Heart right ventricle (tissue), 16 donors: ENCODE data around the gene POLRMT. TPM values are rescaled to one million over a fixed set of nuclear protein-coding genes. Genes with fewer than 3 reads are reported as not detected.
"Not testable (repeated sequence)": the region's sequence is repeated elsewhere in the genome, so short reads cannot be mapped to it uniquely, and the experiment has no call there.

Source experiments
- ATAC-seq, 8 donors: fragments of 200-7000 bp; cut with Tn5 transposase; one replicate each; pipeline ENCODE4 v1.9.1; 2020; ENCODE audit warnings: mild to moderate bottlenecking in 8 of 8, moderate library complexity in 8 of 8, moderate number of reproducible peaks in 1 of 8
- DNase-seq, 2 donors: peaks; one replicate each; pipeline ENCODE4 v3.0.0-alpha.2; 2020
- H3K27ac ChIP-seq, 10 donors: fragments of 200-600 bp; sonication (generic) in 2 of 10; one replicate each; pipeline versions ENCODE4 v1.5.0 to v1.8.0; 2020 to 2022; ENCODE audit warnings: mild to moderate bottlenecking in 3 of 10
- H3K27me3 ChIP-seq, 7 donors: fragments of 200-600 bp; one replicate each; pipeline ENCODE4 v1.8.0; 2021 to 2022; ENCODE audit warnings: mild to moderate bottlenecking in 2 of 7
- H3K36me3 ChIP-seq, 9 donors: fragments of 200-600 bp; sonication (generic) in 1 of 9; one replicate each; pipeline versions ENCODE4 v1.5.0 to v1.8.0; 2020 to 2022; ENCODE audit warnings: mild to moderate bottlenecking in 2 of 9
- H3K4me1 ChIP-seq, 9 donors: fragments of 200-600 bp; sonication (generic) in 1 of 9; one replicate each; pipeline versions ENCODE4 v1.5.0 to v1.8.0; 2020 to 2022; ENCODE audit warnings: mild to moderate bottlenecking in 4 of 9
- H3K4me3 ChIP-seq, 10 donors: fragments of 200-600 bp; sonication (generic) in 2 of 10; one replicate each; pipeline versions ENCODE4 v1.5.0 to v1.8.0; 2020 to 2022; ENCODE audit warnings: mild to moderate bottlenecking in 7 of 10, moderate library complexity in 2 of 10
- H3K9me3 ChIP-seq, 11 donors: fragments of 200-600 bp in 10 of 11; sonication (generic) in 2 of 11; one replicate each; pipeline versions ENCODE4 v1.5.0 to v1.8.0; 2013 to 2022; ENCODE audit warnings: mild to moderate bottlenecking in 2 of 11, control low read depth in 1 of 11, moderate library complexity in 1 of 11
- WGBS, 2 donors: extraction: QIAGEN DNeasy Blood & Tissue Kit; methylation state at CpG; one replicate each; pipeline ENCODE4 v1.1.7; 2013; ENCODE audit warnings: inconsistent platforms in 1 of 2; 5-methylcytosine and 5-hydroxymethylcytosine counted together
- intact Hi-C, 10 donors: fragments of 100-400 bp; cut with DNase I; formaldehyde crosslinking; loops; one replicate each; pipeline versions ENCODE4 v1.11.1 to v1.14.2; 2022
- polyA plus RNA-seq, 2 donors: library from polyadenylated mRNA; stranded (reverse); fragments of 200-250 nt; gene quantifications; one replicate each; pipeline ENCODE4 v1.2.3, GENCODE V29; 2013
- total RNA-seq, 10 donors: library from RNA; stranded (reverse); fragmentation: NEBNext Ultra II Directional in 3 of 10; extraction: Animal tissue kit (Norgen Biotek cat#: 25700) in 3 of 10; gene quantifications; one replicate each; pipeline versions ENCODE4 v1.2.1 to v1.2.4, GENCODE V29; 2021 to 2023
- TF ChIP-seq, protein P1 (sequence below), 9 donors: fragments of 200-600 bp; sonication (generic) in 2 of 9; IDR thresholded peaks; one replicate each; pipeline versions ENCODE4 v1.5.0 to v1.8.0; 2021 to 2022; ENCODE audit warnings: antibody characterized with exemption in 9 of 9, mild to moderate bottlenecking in 5 of 9, moderate library complexity in 1 of 9
- donor health status: Arrhythmogenic right ventricular cardiomyopathy.
- donor health status: ischemic (EF 13 %, LVEDD 7.1; RV severe dilation, severe dysfunction).
- donor health status: healthy with polysubstance abuse.
- donor health status: DM: no; HTN: yes; CAD: no.
- donor health status: DM: no; HTN: no; CAD: no.
- donor health status: ischemic (EF 25% LVEDD 6.9; RV normal size, moderate dysfunction).
- donor health status: ischemic (EF 25% LVEDD 5.7; RV mildly dilated, moderate dysfunction).
- donor health status: healthy.
- donor health status: DM: yes; HTN: yes; CAD: no.
- donor health status: Ischemic cardiomyopathy.
- donor health status: ischemic (EF 35%, LVEDD 5.7; RV mildly dilated, moderate dysfunction).
- donor health status: nonischemic (EF 11% LVEDD 7.7; RV severe dilation, severe dysfunction).
- donor health status: DM: yes; HTN: yes; CAD: no.
- donor health status: PGD.
- donor health status: ischemic (EF 29% LVEDD 5.4; RV normal size, mild dysfunction).
- donor health status: nonischemic (EF 23%, LVEDD 6.1; RV moderate dilation, normal function).

POLRMT gene
- total and polyA plus RNA-seq, 12 donors: 37.2 to 159 (median 45.3) TPM

GRCh38 chr19:604355-604754 lies 29.0 kb downstream of the POLRMT start:
- Histone ChIP-seq H3K27me3 (no peaks in the 10 kb centered on the region), H3K4me3 (no peak overlapping the region), H3K27ac (no peak overlapping the region), H3K36me3 (no peaks in the 10 kb centered on the region), H3K9me3 (peaks cover 0 to 5% (median 0%) of the 10 kb centered on the region in 11 donors), H3K4me1 (peaks cover 0 to 10% (median 5%) of the 10 kb centered on the region in 9 donors)
- DNase-seq (no peak), ATAC-seq (no peak)
- TF ChIP-seq, protein P1, sequence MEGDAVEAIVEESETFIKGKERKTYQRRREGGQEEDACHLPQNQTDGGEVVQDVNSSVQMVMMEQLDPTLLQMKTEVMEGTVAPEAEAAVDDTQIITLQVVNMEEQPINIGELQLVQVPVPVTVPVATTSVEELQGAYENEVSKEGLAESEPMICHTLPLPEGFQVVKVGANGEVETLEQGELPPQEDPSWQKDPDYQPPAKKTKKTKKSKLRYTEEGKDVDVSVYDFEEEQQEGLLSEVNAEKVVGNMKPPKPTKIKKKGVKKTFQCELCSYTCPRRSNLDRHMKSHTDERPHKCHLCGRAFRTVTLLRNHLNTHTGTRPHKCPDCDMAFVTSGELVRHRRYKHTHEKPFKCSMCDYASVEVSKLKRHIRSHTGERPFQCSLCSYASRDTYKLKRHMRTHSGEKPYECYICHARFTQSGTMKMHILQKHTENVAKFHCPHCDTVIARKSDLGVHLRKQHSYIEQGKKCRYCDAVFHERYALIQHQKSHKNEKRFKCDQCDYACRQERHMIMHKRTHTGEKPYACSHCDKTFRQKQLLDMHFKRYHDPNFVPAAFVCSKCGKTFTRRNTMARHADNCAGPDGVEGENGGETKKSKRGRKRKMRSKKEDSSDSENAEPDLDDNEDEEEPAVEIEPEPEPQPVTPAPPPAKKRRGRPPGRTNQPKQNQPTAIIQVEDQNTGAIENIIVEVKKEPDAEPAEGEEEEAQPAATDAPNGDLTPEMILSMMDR (IDR thresholded peaks at IDR 0.05): no peak
- intact Hi-C loops: no loop called here
- WGBS, 2 donors: 88 to 92% methylated on average over 10 to 11 of the region's 11 CpGs

DNA sequence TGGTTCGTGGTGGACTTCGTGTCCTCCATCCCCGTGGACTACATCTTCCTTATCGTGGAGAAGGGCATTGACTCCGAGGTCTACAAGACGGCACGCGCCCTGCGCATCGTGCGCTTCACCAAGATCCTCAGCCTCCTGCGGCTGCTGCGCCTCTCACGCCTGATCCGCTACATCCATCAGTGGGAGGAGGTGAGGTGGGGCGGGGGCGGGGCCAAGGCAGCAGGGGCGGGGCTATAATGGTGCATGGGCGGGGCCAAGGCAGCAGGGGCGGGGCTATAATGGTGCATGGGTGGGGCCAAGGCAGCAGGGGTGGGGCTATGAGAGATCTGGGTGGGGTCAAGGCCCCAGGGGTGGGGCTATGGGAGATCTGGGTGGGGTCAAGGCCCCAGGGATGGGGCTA lies 29.6 kb downstream of the POLRMT start:
- H3K36me3 ChIP-seq, DNase-seq, H3K9me3 ChIP-seq, H3K27ac ChIP-seq, H3K27me3 ChIP-seq, H3K4me3 ChIP-seq, intact Hi-C loops, H3K4me1 ChIP-seq: not testable (repeated sequence)
- 92 to 95% methylated on average over 20 of the region's 20 CpGs for WGBS, 2 donors
- peak in 1 of 8 donors; percentile 7 for ATAC-seq

DNA sequence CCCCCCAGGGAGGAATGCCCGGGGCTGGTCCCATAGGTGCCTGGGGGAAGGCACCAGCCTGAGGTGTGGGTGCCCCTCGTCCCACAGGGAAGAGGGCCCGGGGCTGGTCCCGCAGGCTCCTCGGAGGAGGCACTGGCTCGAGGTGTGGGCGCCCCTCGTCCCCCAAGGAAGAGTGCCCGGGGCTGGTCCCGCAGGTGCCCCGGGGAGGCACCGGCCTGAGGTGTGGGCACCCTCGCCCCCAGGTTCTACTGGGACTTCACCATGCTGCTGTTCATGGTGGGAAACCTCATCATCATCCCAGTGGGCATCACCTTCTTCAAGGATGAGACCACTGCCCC lies 30.1 kb downstream of the POLRMT start:
- intact Hi-C loops, H3K27me3 ChIP-seq, DNase-seq, H3K4me1 ChIP-seq, H3K4me3 ChIP-seq, H3K36me3 ChIP-seq, H3K27ac ChIP-seq, H3K9me3 ChIP-seq: not testable (repeated sequence)
- peak in 1 of 8 donors; percentile 8 for ATAC-seq
- 89 to 94% methylated on average over 13 of the region's 13 CpGs for WGBS, 2 donors

GRCh38 chr19:602391-603301 lies 30.7 kb downstream of the POLRMT start:
- intact Hi-C loops: no loop called here
- no peak overlapping the region for H3K4me3 ChIP-seq
- peaks cover 0 to 5% (median 0%) of the 10 kb centered on the region in 11 donors for H3K9me3 ChIP-seq
- TF ChIP-seq, protein P1 (IDR thresholded peaks at IDR 0.05): no peak
- DNase-seq (no peak), ATAC-seq (peak in 6 of 8 donors; percentile 12 to 61 (median 49))
- no peaks in the 10 kb centered on the region for H3K36me3 ChIP-seq
- no peak overlapping the region for H3K27ac ChIP-seq
- no peaks in the 10 kb centered on the region for H3K27me3 ChIP-seq
- peaks cover 0 to 6% (median 0%) of the 10 kb centered on the region in 9 donors for H3K4me1 ChIP-seq
- WGBS, 2 donors: 76 to 81% methylated on average over 34 to 35 of the region's 35 CpGs

- WGBS, 2 donors: 64 to 78% methylated on average over 25 of the region's 25 CpGs
- H3K4me1 ChIP-seq: peaks cover 0 to 6% (median 0%) of the 10 kb centered on the region in 9 donors
- H3K9me3 ChIP-seq: peaks cover 0 to 5% (median 0%) of the 10 kb centered on the region in 11 donors
- peaks cover 0 to 4% (median 0%) of the 10 kb centered on the region in 7 donors for H3K27me3 ChIP-seq
- TF ChIP-seq, protein P1 (IDR thresholded peaks at IDR 0.05): no peak
- H3K27ac ChIP-seq: no peak overlapping the region
- intact Hi-C loops: no loop called here
- H3K36me3 ChIP-seq: no peaks in the 10 kb centered on the region
- DNase-seq (no peak), ATAC-seq (peak in 3 of 8 donors; percentile 11 to 25 (median 20))
- no peak overlapping the region for H3K4me3 ChIP-seq
Measured at GRCh38 chr19:601790-602189, 31.5 kb downstream of the POLRMT start.
